Measurements from ENCODE around the gene HNRNPL. TPM values are rescaled to one million over a fixed set of nuclear protein-coding genes. Genes with fewer than 3 reads are reported as not detected.

The HNRNPL gene
- total and polyA plus RNA-seq, 9 of the 15 experiments (the other 6 are each of a cell fraction or from before 2014, with no cell fraction given) = 39.5 to 610 (median 299) TPM

- TF ChIP-seq, protein P1, sequence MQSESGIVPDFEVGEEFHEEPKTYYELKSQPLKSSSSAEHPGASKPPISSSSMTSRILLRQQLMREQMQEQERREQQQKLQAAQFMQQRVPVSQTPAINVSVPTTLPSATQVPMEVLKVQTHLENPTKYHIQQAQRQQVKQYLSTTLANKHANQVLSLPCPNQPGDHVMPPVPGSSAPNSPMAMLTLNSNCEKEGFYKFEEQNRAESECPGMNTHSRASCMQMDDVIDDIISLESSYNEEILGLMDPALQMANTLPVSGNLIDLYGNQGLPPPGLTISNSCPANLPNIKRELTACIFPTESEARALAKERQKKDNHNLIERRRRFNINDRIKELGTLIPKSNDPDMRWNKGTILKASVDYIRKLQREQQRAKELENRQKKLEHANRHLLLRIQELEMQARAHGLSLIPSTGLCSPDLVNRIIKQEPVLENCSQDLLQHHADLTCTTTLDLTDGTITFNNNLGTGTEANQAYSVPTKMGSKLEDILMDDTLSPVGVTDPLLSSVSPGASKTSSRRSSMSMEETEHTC (IDR thresholded peaks at IDR 0.05) = no peak
- TF ChIP-seq SRSF3 (IDR thresholded peaks at IDR 0.05; ENCODE audit: insufficient read depth, low read length) (no peak), XRCC3 (IDR thresholded peaks at IDR 0.05) (no peak), RERE (CRISPR knock-in tag; IDR thresholded peaks at IDR 0.05; ENCODE audit: borderline replicate concordance) (no peak), BCOR (IDR thresholded peaks at IDR 0.05) (peak; percentile 53; the same call in 1 of the 2 replicates), SRSF9 (IDR thresholded peaks at IDR 0.05; ENCODE audit: borderline replicate concordance, low read depth, low read length) (no peak), SIX5 (IDR thresholded peaks at IDR 0.05; ENCODE audit: borderline replicate concordance in 1 of 2, insufficient read depth in 1 of 2, low read depth in 1 of 2, low read length in 2 of 2) (no peak), CBX3 (IDR thresholded peaks at IDR 0.05; ENCODE audit: borderline replicate concordance in 1 of 2, low read length in 2 of 2) (peak in 1 of 2 experiments; percentile 23; a peak in 1 of 3 replicates), ARID3A (IDR thresholded peaks at IDR 0.05; ENCODE audit: borderline replicate concordance, low read depth, low read length) (no peak)
Observed at GRCh38 chr19:38819231-38819920, 30.4 kb downstream of the HNRNPL start (continued).
